ENCODE data around the gene NTM. TPM values are rescaled to one million over a fixed set of nuclear protein-coding genes. Genes with fewer than 3 reads are reported as not detected.

NTM gene
- total RNA-seq, 1 experiment from 2014 or later, result not detected

DNA sequence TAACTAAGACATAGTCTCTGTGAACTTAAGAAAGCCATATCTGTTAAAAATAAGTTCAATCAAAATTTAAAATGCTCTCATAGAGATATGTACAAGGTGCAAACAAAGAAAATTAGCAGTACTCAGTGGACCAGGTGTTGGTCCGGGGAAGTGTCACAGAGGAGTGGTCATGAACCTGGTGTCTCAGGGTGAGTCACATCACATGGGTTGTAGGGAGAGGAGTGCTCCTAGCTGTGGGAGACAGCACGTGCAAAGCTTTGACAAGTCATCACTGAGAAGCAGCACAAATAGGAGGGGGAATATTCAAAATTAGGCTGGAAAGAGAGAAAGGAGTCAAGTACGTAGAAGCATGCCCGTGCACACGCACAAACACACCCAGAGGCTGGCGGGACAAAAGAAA lies 438.1 kb downstream of the NTM start:
- intact Hi-C loops (cut with micrococcal nuclease), result no loop called here
- Histone ChIP-seq H3K79me2 (ENCODE audit: insufficient read depth, low read length) (no peaks in the 10 kb centered on the region), H3K27me3 (ENCODE audit: insufficient read depth, low read length) (no peaks in the 10 kb centered on the region), H3K36me3 (ENCODE audit: control insufficient read depth in 1 of 2, insufficient read depth in 2 of 2, low read length in 2 of 2) (no peaks in the 10 kb centered on the region), H2AFZ (ENCODE audit: low read depth, low read length, poor library complexity, severe bottlenecking) (no peak overlapping the region), H4K20me1 (ENCODE audit: insufficient read depth) (no peaks in the 10 kb centered on the region), H3K4me1 (ENCODE audit: control insufficient read depth in 1 of 2, insufficient read depth in 2 of 2, low read length in 2 of 2) (no peaks in the 10 kb centered on the region), H3K9ac (ENCODE audit: low read length) (no peak overlapping the region), H3K27ac (ENCODE audit: low read depth, low read length) (no peak overlapping the region), H3K9me3 (ENCODE audit: control insufficient read depth in 1 of 2, insufficient read depth in 1 of 2, low read depth in 1 of 2, low read length in 2 of 2) (peaks cover 4 to 16% of the 10 kb centered on the region in 2 experiments; a peak in 2 of 4 replicates), H3K9me2 (ENCODE audit: insufficient read depth) (no peaks in the 10 kb centered on the region), H3K4me3 (replicated peaks in 1 of 2; ENCODE audit: low read depth in 1 of 2, low read length in 2 of 2) (no peak overlapping the region), H3K4me2 (ENCODE audit: low read length) (no peak overlapping the region)
- CTCF ChIA-PET, result no interaction called here
- RAD21 ChIA-PET (ENCODE audit: low non-redundant PET in 1 of 2, low total read pairs in 2 of 2, uncharacterized antibody in 2 of 2, unreplicated experiment in 2 of 2), result no interaction called here
- POLR2A ChIA-PET, result no interaction called here
- TF ChIP-seq SIN3A (IDR thresholded peaks at IDR 0.05; ENCODE audit: low read depth), result no peak
- no peak for TF ChIP-seq CBX3 (IDR thresholded peaks at IDR 0.05; ENCODE audit: low read depth)
- TF ChIP-seq, protein P1, sequence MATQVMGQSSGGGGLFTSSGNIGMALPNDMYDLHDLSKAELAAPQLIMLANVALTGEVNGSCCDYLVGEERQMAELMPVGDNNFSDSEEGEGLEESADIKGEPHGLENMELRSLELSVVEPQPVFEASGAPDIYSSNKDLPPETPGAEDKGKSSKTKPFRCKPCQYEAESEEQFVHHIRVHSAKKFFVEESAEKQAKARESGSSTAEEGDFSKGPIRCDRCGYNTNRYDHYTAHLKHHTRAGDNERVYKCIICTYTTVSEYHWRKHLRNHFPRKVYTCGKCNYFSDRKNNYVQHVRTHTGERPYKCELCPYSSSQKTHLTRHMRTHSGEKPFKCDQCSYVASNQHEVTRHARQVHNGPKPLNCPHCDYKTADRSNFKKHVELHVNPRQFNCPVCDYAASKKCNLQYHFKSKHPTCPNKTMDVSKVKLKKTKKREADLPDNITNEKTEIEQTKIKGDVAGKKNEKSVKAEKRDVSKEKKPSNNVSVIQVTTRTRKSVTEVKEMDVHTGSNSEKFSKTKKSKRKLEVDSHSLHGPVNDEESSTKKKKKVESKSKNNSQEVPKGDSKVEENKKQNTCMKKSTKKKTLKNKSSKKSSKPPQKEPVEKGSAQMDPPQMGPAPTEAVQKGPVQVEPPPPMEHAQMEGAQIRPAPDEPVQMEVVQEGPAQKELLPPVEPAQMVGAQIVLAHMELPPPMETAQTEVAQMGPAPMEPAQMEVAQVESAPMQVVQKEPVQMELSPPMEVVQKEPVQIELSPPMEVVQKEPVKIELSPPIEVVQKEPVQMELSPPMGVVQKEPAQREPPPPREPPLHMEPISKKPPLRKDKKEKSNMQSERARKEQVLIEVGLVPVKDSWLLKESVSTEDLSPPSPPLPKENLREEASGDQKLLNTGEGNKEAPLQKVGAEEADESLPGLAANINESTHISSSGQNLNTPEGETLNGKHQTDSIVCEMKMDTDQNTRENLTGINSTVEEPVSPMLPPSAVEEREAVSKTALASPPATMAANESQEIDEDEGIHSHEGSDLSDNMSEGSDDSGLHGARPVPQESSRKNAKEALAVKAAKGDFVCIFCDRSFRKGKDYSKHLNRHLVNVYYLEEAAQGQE (IDR thresholded peaks at IDR 0.05; ENCODE audit: low read depth), result no peak
- TF ChIP-seq, protein P2, sequence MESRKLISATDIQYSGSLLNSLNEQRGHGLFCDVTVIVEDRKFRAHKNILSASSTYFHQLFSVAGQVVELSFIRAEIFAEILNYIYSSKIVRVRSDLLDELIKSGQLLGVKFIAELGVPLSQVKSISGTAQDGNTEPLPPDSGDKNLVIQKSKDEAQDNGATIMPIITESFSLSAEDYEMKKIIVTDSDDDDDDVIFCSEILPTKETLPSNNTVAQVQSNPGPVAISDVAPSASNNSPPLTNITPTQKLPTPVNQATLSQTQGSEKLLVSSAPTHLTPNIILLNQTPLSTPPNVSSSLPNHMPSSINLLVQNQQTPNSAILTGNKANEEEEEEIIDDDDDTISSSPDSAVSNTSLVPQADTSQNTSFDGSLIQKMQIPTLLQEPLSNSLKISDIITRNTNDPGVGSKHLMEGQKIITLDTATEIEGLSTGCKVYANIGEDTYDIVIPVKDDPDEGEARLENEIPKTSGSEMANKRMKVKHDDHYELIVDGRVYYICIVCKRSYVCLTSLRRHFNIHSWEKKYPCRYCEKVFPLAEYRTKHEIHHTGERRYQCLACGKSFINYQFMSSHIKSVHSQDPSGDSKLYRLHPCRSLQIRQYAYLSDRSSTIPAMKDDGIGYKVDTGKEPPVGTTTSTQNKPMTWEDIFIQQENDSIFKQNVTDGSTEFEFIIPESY (IDR thresholded peaks at IDR 0.05; ENCODE audit: extremely low read depth, insufficient replicate concordance, low read length), result no peak
- TF ChIP-seq POLR2AphosphoS5 (IDR thresholded peaks at IDR 0.05; ENCODE audit: low read depth, low read length), result no peak
- no peak for TF ChIP-seq POLR2A (IDR thresholded peaks at IDR 0.05; ENCODE audit: borderline replicate concordance, extremely low read depth, insufficient read depth, insufficient read length)
- no peak for TF ChIP-seq RAD21 (IDR thresholded peaks at IDR 0.05; ENCODE audit: low read depth)
- TF ChIP-seq ZNF274 (IDR thresholded peaks at IDR 0.05; ENCODE audit: low read depth, low read length), result no peak
- no peak for TF ChIP-seq EZH2phosphoT487 (IDR thresholded peaks at IDR 0.05; ENCODE audit: borderline replicate concordance)
- no peak for TF ChIP-seq TCF7L2 (IDR thresholded peaks at IDR 0.05; ENCODE audit: borderline replicate concordance, extremely low read depth, insufficient read depth, insufficient read length)
- no peak for TF ChIP-seq YY1 (IDR thresholded peaks at IDR 0.05; ENCODE audit: extremely low read depth, insufficient replicate concordance, low read depth, low read length)
- TF ChIP-seq, protein P3, sequence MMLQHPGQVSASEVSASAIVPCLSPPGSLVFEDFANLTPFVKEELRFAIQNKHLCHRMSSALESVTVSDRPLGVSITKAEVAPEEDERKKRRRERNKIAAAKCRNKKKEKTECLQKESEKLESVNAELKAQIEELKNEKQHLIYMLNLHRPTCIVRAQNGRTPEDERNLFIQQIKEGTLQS (IDR thresholded peaks at IDR 0.05), result no peak
- no peak for TF ChIP-seq ZFX (IDR thresholded peaks at IDR 0.05)
- TF ChIP-seq, protein P4, sequence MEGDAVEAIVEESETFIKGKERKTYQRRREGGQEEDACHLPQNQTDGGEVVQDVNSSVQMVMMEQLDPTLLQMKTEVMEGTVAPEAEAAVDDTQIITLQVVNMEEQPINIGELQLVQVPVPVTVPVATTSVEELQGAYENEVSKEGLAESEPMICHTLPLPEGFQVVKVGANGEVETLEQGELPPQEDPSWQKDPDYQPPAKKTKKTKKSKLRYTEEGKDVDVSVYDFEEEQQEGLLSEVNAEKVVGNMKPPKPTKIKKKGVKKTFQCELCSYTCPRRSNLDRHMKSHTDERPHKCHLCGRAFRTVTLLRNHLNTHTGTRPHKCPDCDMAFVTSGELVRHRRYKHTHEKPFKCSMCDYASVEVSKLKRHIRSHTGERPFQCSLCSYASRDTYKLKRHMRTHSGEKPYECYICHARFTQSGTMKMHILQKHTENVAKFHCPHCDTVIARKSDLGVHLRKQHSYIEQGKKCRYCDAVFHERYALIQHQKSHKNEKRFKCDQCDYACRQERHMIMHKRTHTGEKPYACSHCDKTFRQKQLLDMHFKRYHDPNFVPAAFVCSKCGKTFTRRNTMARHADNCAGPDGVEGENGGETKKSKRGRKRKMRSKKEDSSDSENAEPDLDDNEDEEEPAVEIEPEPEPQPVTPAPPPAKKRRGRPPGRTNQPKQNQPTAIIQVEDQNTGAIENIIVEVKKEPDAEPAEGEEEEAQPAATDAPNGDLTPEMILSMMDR (IDR thresholded peaks at IDR 0.05 in 2 of 3, conservative IDR thresholded peaks at IDR 0.05 in 1 of 3; ENCODE audit: borderline replicate concordance in 1 of 3, insufficient read depth in 1 of 3, low read depth in 2 of 3, low read length in 2 of 3), result no peak
- no peak for TF ChIP-seq SRF (IDR thresholded peaks at IDR 0.05; ENCODE audit: low read depth)
- TF ChIP-seq EGR1 (IDR thresholded peaks at IDR 0.05; ENCODE audit: low read depth), result no peak
- TF ChIP-seq SP1 (IDR thresholded peaks at IDR 0.05; ENCODE audit: low read depth), result no peak
- no peak for DNase-seq (ENCODE audit: low read depth, low spot score)
- no peak for ATAC-seq
- BruUV-seq (replicated peaks), result no TSS peak

Data from HCT116 (cell line).